Measurements from ENCODE around the gene SULT1A1. TPM values are rescaled to one million over a fixed set of nuclear protein-coding genes. Genes with fewer than 3 reads are reported as not detected.
"Not testable (repeated sequence)": the region's sequence is repeated elsewhere in the genome, so short reads cannot be mapped to it uniquely, and the experiment has no call there.

SULT1A1 gene
- polyA plus RNA-seq, 4 donors, result 20.8 to 29.4 (median 22.6) TPM

GRCh38 chr16:28608867-28609596 is 812 bp downstream of the SULT1A1 start:
- not testable (repeated sequence) for DNase-seq (ENCODE audit: low read depth in 4 of 4, low spot score in 3 of 4)

GRCh38 chr16:28608496-28608808 is 1.4 kb downstream of the SULT1A1 start:
- DNase-seq (ENCODE audit: low read depth in 4 of 4, low spot score in 3 of 4), result not testable (repeated sequence)

- DNase-seq (ENCODE audit: low read depth in 4 of 4, low spot score in 3 of 4), result not testable (repeated sequence)
These were observed 2.0 kb downstream of the SULT1A1 start for GRCh38 chr16:28607681-28608495.

GRCh38 chr16:28607116-28607623 is 2.7 kb downstream of the SULT1A1 start:
- no peak for DNase-seq (ENCODE audit: low read depth in 4 of 4, low spot score in 3 of 4)

- DNase-seq (ENCODE audit: low read depth in 4 of 4, low spot score in 3 of 4), result no peak
These were observed 3.3 kb downstream of the SULT1A1 start for GRCh38 chr16:28606291-28607115.

GRCh38 chr16:28604186-28604565 is 5.7 kb downstream of the SULT1A1 start:
- DNase-seq (ENCODE audit: low read depth in 4 of 4, low spot score in 3 of 4), result no peak

- DNase-seq (ENCODE audit: low read depth in 4 of 4, low spot score in 3 of 4), result no peak
These were observed 6.3 kb downstream of the SULT1A1 start for GRCh38 chr16:28603381-28604185.

GRCh38 chr16:28602529-28602928 is 7.3 kb downstream of the SULT1A1 start:
- no peak for DNase-seq (ENCODE audit: low read depth in 4 of 4, low spot score in 3 of 4)

GRCh38 chr16:28602062-28602461 is 7.8 kb downstream of the SULT1A1 start:
- not testable (repeated sequence) for DNase-seq (ENCODE audit: low read depth in 4 of 4, low spot score in 3 of 4)

- not testable (repeated sequence) for DNase-seq (ENCODE audit: low read depth in 4 of 4, low spot score in 3 of 4)
These were observed 8.3 kb downstream of the SULT1A1 start for GRCh38 chr16:28601589-28601988.

GRCh38 chr16:28600965-28601364 is 8.9 kb downstream of the SULT1A1 start:
- DNase-seq (ENCODE audit: low read depth in 4 of 4, low spot score in 3 of 4), result not testable (repeated sequence)

GRCh38 chr16:28599377-28600285 is 10.2 kb downstream of the SULT1A1 start:
- DNase-seq (ENCODE audit: low read depth in 4 of 4, low spot score in 3 of 4), result not testable (repeated sequence)

- no peak for DNase-seq (ENCODE audit: low read depth in 4 of 4, low spot score in 3 of 4)
These were observed 12.1 kb downstream of the SULT1A1 start for GRCh38 chr16:28597692-28598261.

GRCh38 chr16:28596840-28597691 is 12.8 kb downstream of the SULT1A1 start, which contains the start of gene SULT1A2:
TSS of gene SULT1A2 (minus strand) at chr16:28597050. CDS start at chr16:28595930, 1,120 bp downstream.
- DNase-seq (ENCODE audit: low read depth in 4 of 4, low spot score in 3 of 4), result no peak

- no peak for DNase-seq (ENCODE audit: low read depth in 4 of 4, low spot score in 3 of 4)
These were observed 13.7 kb downstream of the SULT1A1 start for GRCh38 chr16:28596115-28596630.

- not testable (repeated sequence) for DNase-seq (ENCODE audit: low read depth in 4 of 4, low spot score in 3 of 4)
These were observed 14.4 kb downstream of the SULT1A1 start for GRCh38 chr16:28595451-28595850.

GRCh38 chr16:28592979-28593553 is 16.8 kb downstream of the SULT1A1 start:
- DNase-seq (ENCODE audit: low read depth in 4 of 4, low spot score in 3 of 4), result no peak

Measured in right renal pelvis (tissue), 4 donors.